Common myeloid progenitor, CD34-positive (primary cell): ENCODE data around the gene AVPR1A.
A peak's percentile ranks its signal among the peaks of the same experiment; 100 is the strongest.

Experiments used
- CTCF ChIA-PET: fragments of 350-600 bp; sonication (Branson Sonifier 250); formaldehyde crosslinking; loops from one replicate; lab custom pipeline; 2021; ENCODE audit warnings: antibody characterized with exemption; lab: Charles Lee
- POLR2A ChIA-PET: fragments of 350-600 bp; sonication (Branson Sonifier 250); formaldehyde crosslinking; loops from one replicate; lab custom pipeline; 2021; ENCODE audit warnings: antibody characterized with exemption; lab: Charles Lee
- DNase-seq, 3 donors: peaks; one replicate each; pipeline versions ENCODE4 v3.0.0 to v3.0.0-alpha.2; 2013
- H3K27ac ChIP-seq, 2 experiments: 1 replicate in 1 of 2; 2 replicates in 1 of 2; pipeline ENCODE4 v1.7.0; 2013; ENCODE audit warnings: inconsistent platforms in 2 of 2, low read length in 2 of 2, mild to moderate bottlenecking in 2 of 2, low read depth in 1 of 2, moderate library complexity in 1 of 2; ENCODE audit not compliant: severe bottlenecking in 2 of 2, insufficient read depth in 1 of 2, poor library complexity in 1 of 2
- H3K27me3 ChIP-seq, 5 experiments: replicated peaks in 2 of 5; 1 replicate in 3 of 5; 2 replicates in 2 of 5; pipeline versions ENCODE4 v1.6.1 to v1.7.0; 2013; ENCODE audit warnings: low read length in 4 of 5, mild to moderate bottlenecking in 2 of 5, moderate library complexity in 2 of 5, inconsistent platforms in 1 of 5; ENCODE audit not compliant: insufficient read depth in 5 of 5, control insufficient read depth in 4 of 5
- H3K36me3 ChIP-seq, 4 experiments: 1 replicate in 2 of 4; 2 replicates in 2 of 4; pipeline versions ENCODE4 v1.6.1 to v1.7.0; 2013; ENCODE audit warnings: low read length in 3 of 4, control low read depth in 1 of 4, mild to moderate bottlenecking in 1 of 4; ENCODE audit not compliant: control insufficient read depth in 4 of 4, insufficient read depth in 4 of 4
- H3K4me1 ChIP-seq, 4 experiments: 1 replicate in 3 of 4; 2 replicates in 1 of 4; pipeline versions ENCODE4 v1.6.1 to v1.7.1; 2013; ENCODE audit warnings: low read length in 3 of 4, mild to moderate bottlenecking in 3 of 4, control low read depth in 1 of 4, inconsistent platforms in 1 of 4, moderate library complexity in 1 of 4; ENCODE audit not compliant: control insufficient read depth in 4 of 4, insufficient read depth in 4 of 4; ENCODE audit errors: control extremely low read depth in 1 of 4
- H3K4me3 ChIP-seq, 7 experiments: 1 replicate in 4 of 7; 2 replicates in 3 of 7; pipeline versions ENCODE4 v1.5.1 to v1.7.0; 2013; ENCODE audit warnings: mild to moderate bottlenecking in 7 of 7, low read length in 6 of 7, moderate library complexity in 6 of 7, inconsistent platforms in 2 of 7, low read depth in 2 of 7, control low read depth in 1 of 7; ENCODE audit not compliant: insufficient read depth in 4 of 7, control insufficient read depth in 1 of 7; ENCODE audit errors: extremely low read depth in 1 of 7
- H3K9me3 ChIP-seq, 5 experiments: 1 replicate in 4 of 5; 2 replicates in 1 of 5; pipeline versions ENCODE4 v1.6.1 to v1.7.1; 2013; ENCODE audit warnings: low read length in 4 of 5, mild to moderate bottlenecking in 2 of 5, inconsistent platforms in 1 of 5, low read depth in 1 of 5, moderate library complexity in 1 of 5; ENCODE audit not compliant: control insufficient read depth in 4 of 5, insufficient read depth in 2 of 5; ENCODE audit errors: control extremely low read depth in 1 of 5
- WGBS: methylation state at CpG from one replicate; pipeline ENCODE4 v1.1.5; 2013; ENCODE audit not compliant: insufficient coverage; 5-methylcytosine and 5-hydroxymethylcytosine counted together

AVPR1A gene

DNA sequence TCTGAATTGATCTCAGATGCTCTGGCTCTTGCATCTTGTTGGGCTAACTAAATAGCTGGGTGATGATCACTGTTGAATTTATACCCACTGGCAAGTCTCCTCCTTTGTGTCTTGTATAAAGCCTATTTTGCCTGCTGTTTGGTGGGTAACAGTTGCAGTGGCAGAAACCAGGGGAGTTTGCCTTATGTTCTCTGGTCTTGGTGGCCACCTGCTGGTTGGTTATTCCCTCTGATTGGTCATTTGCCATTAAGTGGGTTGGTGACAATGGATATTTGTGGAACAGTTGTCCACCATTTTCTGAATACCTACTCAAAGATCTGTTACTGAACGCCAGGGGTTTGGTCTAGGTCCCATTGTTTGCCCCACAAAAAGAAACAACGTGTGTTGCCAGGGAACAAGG is 52.1 kb downstream of the AVPR1A start:
- Histone ChIP-seq H3K36me3 (no peaks in the 10 kb centered on the region), H3K4me3 (no peak overlapping the region), H3K9me3 (no peaks in the 10 kb centered on the region), H3K4me1 (no peaks in the 10 kb centered on the region), H3K27ac (no peak overlapping the region), H3K27me3 (no peaks in the 10 kb centered on the region)
- no CpG with 5 or more reads among the region's 2 CpGs for WGBS
- ChIA-PET CTCF (interaction anchor here (0.7 kb wide), 1 partner anchor 623 kb away, joined by 3 read pairs; no protein-coding TSS in a partner anchor), POLR2A (no interaction called here)
- DNase-seq = peak; percentile 18 to 42 (median 41)

DNA sequence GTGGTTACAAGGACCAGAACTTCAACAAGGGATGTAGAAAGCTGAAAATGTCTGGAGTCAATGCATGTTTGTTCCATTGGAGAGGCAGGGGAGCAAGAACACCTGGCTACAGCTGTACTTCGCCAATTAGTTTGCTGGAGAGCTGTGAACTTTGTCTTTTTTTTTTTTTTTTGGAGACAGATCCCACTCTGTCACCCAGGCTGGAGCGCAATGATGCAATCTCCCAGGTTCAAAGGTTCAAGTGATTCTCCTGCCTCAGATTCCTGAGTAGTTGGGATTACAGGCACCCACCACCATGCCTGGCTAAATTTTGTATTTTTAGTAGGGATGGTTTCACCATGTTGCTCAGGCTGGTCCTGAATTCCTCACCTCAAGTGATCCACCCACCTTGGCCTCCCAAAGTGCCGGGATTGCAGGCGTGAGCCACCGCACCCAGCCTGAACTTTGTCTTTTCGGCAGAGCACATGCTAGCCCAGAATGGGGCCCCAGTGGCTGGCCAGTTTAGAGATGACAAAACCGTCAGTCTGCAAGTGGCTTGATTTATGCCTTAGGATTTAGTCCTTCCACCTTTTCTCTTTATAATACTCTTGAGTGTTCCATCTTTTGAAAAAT is 55.5 kb downstream of the AVPR1A start:
- Histone ChIP-seq H3K27ac (no peak overlapping the region), H3K27me3 (no peaks in the 10 kb centered on the region), H3K4me3 (no peak overlapping the region), H3K9me3 (no peaks in the 10 kb centered on the region), H3K4me1 (no peaks in the 10 kb centered on the region), H3K36me3 (no peaks in the 10 kb centered on the region)
- no peak for DNase-seq
- ChIA-PET POLR2A (no interaction called here), CTCF (no interaction called here)
- WGBS = 100% methylated on average over 6 of the region's 7 CpGs

DNA sequence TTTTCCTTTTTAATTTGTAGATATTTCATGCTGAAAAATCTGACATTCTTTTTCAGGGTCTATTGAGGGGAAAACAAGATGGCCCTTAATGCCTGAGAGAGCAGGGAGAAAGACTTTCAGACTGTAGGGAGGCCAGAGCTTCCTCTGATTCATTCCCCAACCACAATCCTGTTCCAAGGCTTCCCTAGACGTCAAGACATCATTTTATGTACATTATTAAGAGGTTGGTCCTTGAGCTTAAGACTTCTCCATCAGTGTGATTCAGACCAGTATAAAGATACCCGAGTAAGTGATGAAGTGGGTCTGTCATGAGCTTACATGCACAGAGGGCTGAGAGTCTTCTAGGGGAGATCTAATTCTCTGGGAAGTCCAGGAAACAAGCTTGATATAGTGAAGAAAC is 57.3 kb downstream of the AVPR1A start:
- ChIA-PET CTCF (interaction anchor here (0.5 to 2.9 kb wide), 6 partner anchors 10 to 720 kb away, joined by 3 to 13 read pairs (median 3); partner anchors contain the start of gene AVPR1A), POLR2A (no interaction called here)
- no peaks in the 10 kb centered on the region for H3K9me3 ChIP-seq
- no peak for DNase-seq
- H3K36me3 ChIP-seq = no peaks in the 10 kb centered on the region
- 100% methylated on average over 1 of the region's 2 CpGs for WGBS
- H3K4me3 ChIP-seq = no peak overlapping the region
- H3K27ac ChIP-seq = no peak overlapping the region
- H3K27me3 ChIP-seq = no peaks in the 10 kb centered on the region
- no peaks in the 10 kb centered on the region for H3K4me1 ChIP-seq

DNA sequence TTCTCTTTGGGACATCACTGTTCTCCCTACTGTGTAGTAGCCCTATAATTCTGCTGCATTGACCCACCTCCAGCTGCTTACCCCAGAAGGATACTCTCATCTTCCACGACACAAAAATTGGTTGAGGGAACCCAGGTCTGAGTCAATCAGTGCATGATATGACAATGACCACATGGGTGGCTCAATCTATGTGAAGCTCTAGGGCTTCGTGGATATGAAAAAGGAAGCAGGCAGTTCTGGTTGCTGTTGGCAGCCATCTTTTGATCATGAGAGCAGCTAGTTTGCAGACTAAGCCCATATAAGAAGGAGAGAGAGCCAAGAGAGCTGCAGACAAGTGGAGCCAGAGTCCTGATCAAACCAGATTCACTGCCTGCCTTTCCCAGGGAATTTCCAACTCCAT is 57.9 kb downstream of the AVPR1A start:
- Histone ChIP-seq H3K4me1 (no peaks in the 10 kb centered on the region), H3K4me3 (no peak overlapping the region), H3K27ac (no peak overlapping the region), H3K36me3 (no peaks in the 10 kb centered on the region), H3K9me3 (no peaks in the 10 kb centered on the region), H3K27me3 (no peaks in the 10 kb centered on the region)
- ChIA-PET CTCF (interaction anchor here (1.4 to 2.9 kb wide), 3 partner anchors 11 to 58 kb away, joined by 3 to 13 read pairs (median 9); partner anchors contain the start of gene AVPR1A), POLR2A (no interaction called here)
- no peak for DNase-seq
- 95% methylated on average over 2 of the region's 2 CpGs for WGBS
